WTC11 (cell line): ENCODE data around the gene TCAIM. TPM values are rescaled to one million over a fixed set of nuclear protein-coding genes. Genes with fewer than 3 reads are reported as not detected.

Source experiments
- ATAC-seq: fragments of 200-7000 bp; cut with Tn5 transposase; 2 replicates; pipeline ENCODE4 v1.10.0; 2021; ENCODE audit warnings: mild to moderate bottlenecking, moderate library complexity
- CTCF ChIA-PET: fragments of 300-600 bp; sonication (Branson Sonifier 250); formaldehyde crosslinking; loops from one replicate; lab custom pipeline; 2021; ENCODE audit warnings: antibody characterized with exemption; lab: Charles Lee
- POLR2A ChIA-PET: fragments of 350-600 bp; sonication (Branson Sonifier 250); formaldehyde crosslinking; loops from one replicate; lab custom pipeline; 2021; ENCODE audit warnings: antibody characterized with exemption; lab: Charles Lee
- DNase-seq: peaks from one replicate; pipeline ENCODE4 v3.0.0; 2021; ENCODE audit warnings: low spot score
- H3K27ac Mint-ChIP-seq: 2 replicates; pipeline ENCODE4 v1.8.0; 2021; ENCODE audit warnings: mixed read lengths
- H3K27me3 Mint-ChIP-seq: 2 replicates; pipeline ENCODE4 v1.8.0; 2021; ENCODE audit warnings: low read depth, mild to moderate bottlenecking, moderate library complexity, mixed read lengths
- H3K36me3 Mint-ChIP-seq: 2 replicates; pipeline ENCODE4 v1.8.0; 2021; ENCODE audit warnings: mixed read lengths
- H3K4me1 Mint-ChIP-seq: 2 replicates; pipeline ENCODE4 v1.8.0; 2022; ENCODE audit warnings: mixed read lengths
- H3K4me3 Mint-ChIP-seq: 2 replicates; pipeline ENCODE4 v1.8.0; 2021; ENCODE audit warnings: mild to moderate bottlenecking, moderate library complexity, mixed read lengths
- H3K9me3 Mint-ChIP-seq: 2 replicates; pipeline ENCODE4 v1.8.0; 2021; ENCODE audit warnings: mixed read lengths
- ATF1 ChIP-seq: sonication (generic); formaldehyde crosslinking; IDR thresholded peaks from 2 replicates; pipeline ENCODE4 v1.8.1; 2023; ENCODE audit warnings: mild to moderate bottlenecking, moderate library complexity, missing genetic modification reagents
- ATF3 ChIP-seq: sonication (generic); formaldehyde crosslinking; conservative IDR thresholded peaks from 2 replicates; pipeline ENCODE4 v1.8.1; 2022; ENCODE audit warnings: mild to moderate bottlenecking, missing genetic modification reagents
- CDX4 ChIP-seq: fragments of 250-450 bp; sonication (Bioruptor Pico); IDR thresholded peaks from 2 replicates; pipeline ENCODE4 v1.9.0; 2021; ENCODE audit warnings: moderate library complexity, mild to moderate bottlenecking, inconsistent platforms, borderline replicate concordance
- CREM ChIP-seq: sonication (generic); formaldehyde crosslinking; IDR thresholded peaks from 2 replicates; pipeline ENCODE4 v1.8.1; 2022; ENCODE audit warnings: mild to moderate bottlenecking, missing genetic modification reagents, moderate library complexity
- E2F5 ChIP-seq: sonication (generic); formaldehyde crosslinking; IDR thresholded peaks from 2 replicates; pipeline ENCODE4 v1.8.1; 2022; ENCODE audit warnings: mild to moderate bottlenecking, moderate library complexity, missing genetic modification reagents
- ESRRA ChIP-seq: sonication (generic); formaldehyde crosslinking; IDR thresholded peaks from 2 replicates; pipeline ENCODE4 v1.8.1; 2022; ENCODE audit warnings: mild to moderate bottlenecking, missing genetic modification reagents, borderline replicate concordance
- FOXK1 ChIP-seq: sonication (generic); formaldehyde crosslinking; IDR thresholded peaks from 2 replicates; pipeline ENCODE4 v1.8.0; 2022; ENCODE audit warnings: mild to moderate bottlenecking, moderate library complexity, missing genetic modification reagents
- HMGA2 ChIP-seq: fragments of 250-450 bp; sonication (Bioruptor Pico); IDR thresholded peaks from 2 replicates; pipeline ENCODE4 v1.4.0; 2021; ENCODE audit warnings: mild to moderate bottlenecking, moderate library complexity
- IRF2 ChIP-seq: sonication (generic); formaldehyde crosslinking; IDR thresholded peaks from 2 replicates; pipeline ENCODE4 v1.8.0; 2022; ENCODE audit warnings: low read depth, missing genetic modification reagents, borderline replicate concordance
- MXD4 ChIP-seq: fragments of 250-450 bp; sonication (Bioruptor Pico); IDR thresholded peaks from 2 replicates; pipeline ENCODE4 v1.8.0; 2021; ENCODE audit warnings: mild to moderate bottlenecking, moderate library complexity, borderline replicate concordance
- NR1H2 ChIP-seq: sonication (generic); formaldehyde crosslinking; IDR thresholded peaks from 2 replicates; pipeline ENCODE4 v1.9.0; 2021; ENCODE audit warnings: mild to moderate bottlenecking, moderate library complexity, missing genetic modification reagents
- PRDM15 ChIP-seq: sonication (generic); formaldehyde crosslinking; IDR thresholded peaks from 2 replicates; pipeline ENCODE4 v1.8.0; 2022; ENCODE audit warnings: missing genetic modification reagents
- PREB ChIP-seq: sonication (generic); formaldehyde crosslinking; IDR thresholded peaks from 2 replicates; pipeline ENCODE4 v1.8.1; 2022; ENCODE audit warnings: mild to moderate bottlenecking, missing genetic modification reagents, moderate library complexity, borderline replicate concordance
- PRRX2 ChIP-seq: fragments of 250-450 bp; sonication (Bioruptor Pico); IDR thresholded peaks from 2 replicates; pipeline ENCODE4 v1.8.0; 2021; ENCODE audit warnings: mild to moderate bottlenecking
- RORB ChIP-seq: fragments of 250-450 bp; sonication (Bioruptor Pico); IDR thresholded peaks from 2 replicates; pipeline ENCODE4 v1.9.0; 2021; ENCODE audit warnings: mild to moderate bottlenecking
- SMAD3 ChIP-seq: sonication (generic); formaldehyde crosslinking; IDR thresholded peaks from 2 replicates; pipeline ENCODE4 v1.8.0; 2022; ENCODE audit warnings: missing genetic modification reagents, mild to moderate bottlenecking, borderline replicate concordance
- STAT6 ChIP-seq: sonication (generic); formaldehyde crosslinking; conservative IDR thresholded peaks from 2 replicates; pipeline ENCODE4 v1.8.1; 2023; ENCODE audit warnings: mild to moderate bottlenecking, low read depth, missing genetic modification reagents, moderate library complexity
- TEAD4 ChIP-seq: sonication (generic); formaldehyde crosslinking; IDR thresholded peaks from 2 replicates; pipeline ENCODE4 v1.8.0; 2022; ENCODE audit warnings: mild to moderate bottlenecking, missing genetic modification reagents
- ZBTB21 ChIP-seq: sonication (generic); formaldehyde crosslinking; IDR thresholded peaks from 2 replicates; pipeline ENCODE4 v1.8.1; 2023; ENCODE audit warnings: mild to moderate bottlenecking, missing genetic modification reagents, borderline replicate concordance
- ZNF138 ChIP-seq: sonication (generic); formaldehyde crosslinking; conservative IDR thresholded peaks from 2 replicates; pipeline ENCODE4 v1.8.1; 2022; ENCODE audit warnings: mild to moderate bottlenecking, moderate library complexity, missing genetic modification reagents
- ZNF232 ChIP-seq: sonication (generic); formaldehyde crosslinking; IDR thresholded peaks from 2 replicates; pipeline ENCODE4 v1.8.0; 2022; ENCODE audit warnings: mild to moderate bottlenecking, missing genetic modification reagents
- ZNF416 ChIP-seq: fragments of 250-450 bp; sonication (Bioruptor Pico); IDR thresholded peaks from 2 replicates; pipeline ENCODE4 v1.9.0; 2021; ENCODE audit warnings: mild to moderate bottlenecking, inconsistent platforms
- total RNA-seq: library from RNA; stranded (reverse); gene quantifications from 3 replicates; pipeline ENCODE4 v1.2.3, GENCODE V29; 2021

Gene TCAIM
- total RNA-seq, 1 experiment from 2014 or later, result 18.9 TPM

- Mint-ChIP-seq H3K4me3 (no peak overlapping the region), H3K4me1 (no peaks in the 10 kb centered on the region), H3K36me3 (peaks cover 55% of the 10 kb centered on the region), H3K9me3 (no peaks in the 10 kb centered on the region), H3K27ac (no peak overlapping the region), H3K27me3 (no peaks in the 10 kb centered on the region)
- ChIA-PET CTCF (no interaction called here), POLR2A (no interaction called here)
- DNase-seq (no peak), ATAC-seq (no peak)
- TF ChIP-seq MXD4 (no peak), HMGA2 (CRISPR knock-in tag) (no peak), NR1H2 (CRISPR knock-in tag) (no peak), ZNF416 (CRISPR knock-in tag) (no peak), CREM (no peak), FOXK1 (CRISPR knock-in tag) (no peak), PRRX2 (no peak), ZBTB21 (no peak), TEAD4 (CRISPR knock-in tag) (no peak), IRF2 (CRISPR knock-in tag) (no peak), ZNF138 (CRISPR knock-in tag) (no peak), RORB (CRISPR knock-in tag) (no peak), CDX4 (no peak), PREB (CRISPR knock-in tag) (no peak), SMAD3 (CRISPR knock-in tag) (no peak), STAT6 (no peak), E2F5 (CRISPR knock-in tag) (no peak), ATF3 (CRISPR knock-in tag) (no peak), ZNF232 (CRISPR knock-in tag) (no peak)
- TF ChIP-seq, all 79 proteins: peak for 0
These were observed 105.9 kb downstream of the TCAIM start for GRCh38 chr3:44444437-44444836.

- no peaks in the 10 kb centered on the region for H3K4me1 Mint-ChIP-seq
- no peak overlapping the region for H3K27ac Mint-ChIP-seq
- no peak for DNase-seq
- CTCF ChIA-PET, result no interaction called here
- peaks cover 59% of the 10 kb centered on the region for H3K36me3 Mint-ChIP-seq
- H3K27me3 Mint-ChIP-seq, result no peaks in the 10 kb centered on the region
- POLR2A ChIA-PET, result no interaction called here
- no peak for ATAC-seq
- no peak overlapping the region for H3K4me3 Mint-ChIP-seq
- no peaks in the 10 kb centered on the region for H3K9me3 Mint-ChIP-seq
- TF ChIP-seq PRDM15 (CRISPR knock-in tag) (no peak), ATF1 (no peak), ZNF232 (CRISPR knock-in tag) (no peak), STAT6 (no peak), ESRRA (CRISPR knock-in tag) (no peak), E2F5 (CRISPR knock-in tag) (no peak), IRF2 (CRISPR knock-in tag) (no peak), ZNF138 (CRISPR knock-in tag) (no peak)
These were observed 106.5 kb downstream of the TCAIM start for GRCh38 chr3:44444896-44445691.
